ENCODE measurements around the gene JSRP1. TPM values are rescaled to one million over a fixed set of nuclear protein-coding genes. Genes with fewer than 3 reads are reported as not detected.

JSRP1 gene
- total and polyA plus RNA-seq, 4 donors: 0.25 to 0.45 (median 0.39) TPM; not detected in 1

DNA sequence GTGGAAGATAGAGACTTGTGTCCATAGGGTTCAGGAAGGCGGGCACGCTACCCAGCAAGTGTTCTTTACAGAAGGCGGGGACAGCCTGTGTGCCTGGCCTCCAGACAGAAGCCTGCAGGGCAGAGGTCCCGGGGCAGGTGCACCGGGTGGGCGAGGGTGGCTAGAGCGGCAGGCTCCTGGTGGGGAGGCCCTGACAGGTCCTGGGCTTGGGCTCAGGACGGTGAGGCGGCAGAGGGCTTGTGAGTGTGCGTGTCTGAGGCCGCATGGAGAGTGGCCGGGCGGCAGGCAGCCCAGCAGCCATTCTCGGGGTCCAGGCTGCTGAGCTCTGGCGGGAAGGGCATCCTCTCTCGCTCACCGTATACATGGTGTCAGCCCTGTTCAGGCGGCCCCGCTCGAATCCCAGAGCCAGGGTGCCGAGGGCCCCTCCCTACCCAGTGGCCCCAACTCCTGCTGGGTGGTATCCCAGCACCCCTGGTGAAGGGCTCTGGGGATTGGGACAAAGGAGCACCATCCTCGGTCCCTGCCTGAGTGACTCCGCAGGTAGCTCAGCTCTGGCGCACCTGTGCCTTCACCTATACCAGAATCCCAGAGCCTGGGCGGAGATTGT lies 10.1 kb downstream of the JSRP1 start:
- Histone ChIP-seq H3K4me3 (ENCODE audit: low read depth in 1 of 3, low read length in 3 of 3) (no peak overlapping the region), H3K9me3 (ENCODE audit: control insufficient read depth in 4 of 4, low read length in 3 of 4) (no peaks in the 10 kb centered on the region), H3K27me3 (ENCODE audit: control insufficient read depth in 4 of 4, insufficient read depth in 4 of 4, low read length in 3 of 4) (peaks cover 0 to 6% (median 0%) of the 10 kb centered on the region in 4 donors), H3K36me3 (ENCODE audit: control insufficient read depth in 4 of 4, insufficient read depth in 3 of 4, low read depth in 1 of 4, low read length in 3 of 4) (peaks cover 10 to 39% (median 32%) of the 10 kb centered on the region in 4 donors), H3K9ac (ENCODE audit: low read depth in 1 of 2, low read length in 2 of 2) (no peak overlapping the region), H3K4me1 (ENCODE audit: control insufficient read depth in 4 of 4, insufficient read depth in 4 of 4, low read length in 3 of 4) (peaks cover 9 to 39% (median 24%) of the 10 kb centered on the region in 4 donors), H3K27ac (ENCODE audit: low read depth in 1 of 2, low read length in 2 of 2) (no peak overlapping the region)
- no peak for DNase-seq (ENCODE audit: low spot score)
- TF ChIP-seq REST (IDR thresholded peaks at IDR 0.05) (no peak), TAF1 (conservative IDR thresholded peaks at IDR 0.05) (no peak), GABPA (IDR thresholded peaks at IDR 0.05 in 1 of 2, conservative IDR thresholded peaks at IDR 0.05 in 1 of 2) (no peak), JUND (IDR thresholded peaks at IDR 0.05) (no peak), EGR1 (IDR thresholded peaks at IDR 0.05; ENCODE audit: low read depth in 2 of 2) (no peak), SP1 (IDR thresholded peaks at IDR 0.05) (no peak), NR2F2 (IDR thresholded peaks at IDR 0.05) (no peak), HNF4A (conservative IDR thresholded peaks at IDR 0.05) (no peak), RAD21 (IDR thresholded peaks at IDR 0.05) (no peak), HNF4G (IDR thresholded peaks at IDR 0.05) (no peak), FOXA1 (IDR thresholded peaks at IDR 0.05) (no peak), YY1 (IDR thresholded peaks at IDR 0.05) (no peak), RXRA (IDR thresholded peaks at IDR 0.05) (no peak), ZBTB33 (IDR thresholded peaks at IDR 0.05) (no peak), ATF3 (IDR thresholded peaks at IDR 0.05) (no peak), FOXA2 (IDR thresholded peaks at IDR 0.05) (no peak)
- TF ChIP-seq, protein P1, sequence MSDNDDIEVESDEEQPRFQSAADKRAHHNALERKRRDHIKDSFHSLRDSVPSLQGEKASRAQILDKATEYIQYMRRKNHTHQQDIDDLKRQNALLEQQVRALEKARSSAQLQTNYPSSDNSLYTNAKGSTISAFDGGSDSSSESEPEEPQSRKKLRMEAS (IDR thresholded peaks at IDR 0.05): no peak
- TF ChIP-seq, protein P2, sequence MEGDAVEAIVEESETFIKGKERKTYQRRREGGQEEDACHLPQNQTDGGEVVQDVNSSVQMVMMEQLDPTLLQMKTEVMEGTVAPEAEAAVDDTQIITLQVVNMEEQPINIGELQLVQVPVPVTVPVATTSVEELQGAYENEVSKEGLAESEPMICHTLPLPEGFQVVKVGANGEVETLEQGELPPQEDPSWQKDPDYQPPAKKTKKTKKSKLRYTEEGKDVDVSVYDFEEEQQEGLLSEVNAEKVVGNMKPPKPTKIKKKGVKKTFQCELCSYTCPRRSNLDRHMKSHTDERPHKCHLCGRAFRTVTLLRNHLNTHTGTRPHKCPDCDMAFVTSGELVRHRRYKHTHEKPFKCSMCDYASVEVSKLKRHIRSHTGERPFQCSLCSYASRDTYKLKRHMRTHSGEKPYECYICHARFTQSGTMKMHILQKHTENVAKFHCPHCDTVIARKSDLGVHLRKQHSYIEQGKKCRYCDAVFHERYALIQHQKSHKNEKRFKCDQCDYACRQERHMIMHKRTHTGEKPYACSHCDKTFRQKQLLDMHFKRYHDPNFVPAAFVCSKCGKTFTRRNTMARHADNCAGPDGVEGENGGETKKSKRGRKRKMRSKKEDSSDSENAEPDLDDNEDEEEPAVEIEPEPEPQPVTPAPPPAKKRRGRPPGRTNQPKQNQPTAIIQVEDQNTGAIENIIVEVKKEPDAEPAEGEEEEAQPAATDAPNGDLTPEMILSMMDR (IDR thresholded peaks at IDR 0.05; ENCODE audit: low read depth, low read length, missing input control): no peak
- 95% methylated on average over 25 of the region's 25 CpGs for WGBS
